T47D (cell line): ENCODE measurements around the gene MAP2K5.

ENCODE experiments used
- DNase-seq, 2 experiments: peaks; one replicate each; pipeline versions ENCODE4 v3.0.0 to v3.0.0-alpha.2; 2011 to 2012; ENCODE audit warnings: low read depth in 1 of 2, low spot score in 1 of 2
- JUND ChIP-seq: IDR thresholded peaks from 2 replicates; pipeline ENCODE4 v1.6.1; 2012; ENCODE audit warnings: low read depth
- in situ Hi-C: cut with HindIII; loops from 2 replicates; pipeline ENCODE4 v1.10.0; 2016; ENCODE audit warnings: low sequenced_read_pairs, low pct_unique_long_range_greater_than_20kb

MAP2K5 gene

DNA sequence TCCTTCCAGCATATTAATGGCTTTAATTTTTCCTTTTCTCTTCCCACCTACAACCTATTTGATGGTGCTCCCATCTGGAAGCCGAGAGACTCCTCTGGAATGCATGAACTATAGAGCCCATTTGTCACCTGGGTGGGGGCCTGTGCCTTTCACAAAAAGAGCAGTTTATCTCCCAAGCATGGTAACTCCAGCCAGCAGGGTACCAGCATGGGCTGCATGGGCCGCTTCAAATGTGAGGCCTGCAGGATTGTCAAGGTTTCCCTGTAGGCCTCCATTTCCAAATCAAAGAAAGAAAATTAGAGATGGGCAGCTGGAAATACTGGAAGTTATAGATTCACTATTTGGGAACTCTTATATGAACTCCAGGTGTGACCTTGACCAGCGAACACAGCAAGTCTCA lies 232.1 kb downstream of the MAP2K5 start:
- no peak for DNase-seq
- in situ Hi-C loops = no loop called here
- TF ChIP-seq JUND = no peak

DNA sequence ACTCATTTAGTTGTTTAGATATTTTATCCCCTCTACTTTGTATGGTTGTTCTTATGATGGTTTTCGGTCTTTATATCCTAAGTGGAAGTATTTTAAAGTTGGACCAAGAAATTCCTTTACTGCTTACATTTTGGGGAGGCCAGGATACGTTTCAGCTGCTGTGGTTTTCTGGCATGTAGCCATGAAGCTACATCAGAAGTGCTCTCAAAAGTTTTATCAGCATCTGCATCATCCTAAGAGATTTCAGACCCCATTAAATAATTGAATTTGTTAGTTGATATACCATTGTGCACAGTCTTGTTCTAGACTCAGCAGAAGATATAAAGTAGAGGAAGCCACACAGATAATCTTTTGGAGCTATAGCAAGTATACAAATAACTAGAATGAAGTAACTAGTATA lies 232.7 kb downstream of the MAP2K5 start:
- no peak for DNase-seq
- in situ Hi-C loops = no loop called here
- TF ChIP-seq JUND = no peak

DNA sequence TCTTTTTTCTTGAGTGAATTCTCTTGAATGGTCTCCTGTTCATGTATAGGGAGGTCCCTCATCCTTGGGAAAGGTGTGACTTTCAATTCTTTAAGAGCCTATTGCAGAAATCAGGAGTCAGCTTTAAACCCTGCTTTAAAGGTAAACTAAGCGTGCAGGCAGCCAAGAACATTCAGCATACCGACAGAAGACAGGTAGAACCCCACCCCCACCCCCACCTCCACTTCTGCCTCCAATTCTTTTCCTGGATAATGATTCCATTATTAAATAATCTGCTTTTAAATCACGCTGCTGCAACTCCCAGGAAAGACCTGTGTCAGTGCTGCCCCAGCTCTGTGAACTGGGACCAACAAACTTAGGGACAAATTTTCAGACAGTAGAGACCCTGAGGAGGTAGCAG lies 233.5 kb downstream of the MAP2K5 start:
- in situ Hi-C loops = no loop called here
- no peak for DNase-seq
- TF ChIP-seq JUND = no peak

DNA sequence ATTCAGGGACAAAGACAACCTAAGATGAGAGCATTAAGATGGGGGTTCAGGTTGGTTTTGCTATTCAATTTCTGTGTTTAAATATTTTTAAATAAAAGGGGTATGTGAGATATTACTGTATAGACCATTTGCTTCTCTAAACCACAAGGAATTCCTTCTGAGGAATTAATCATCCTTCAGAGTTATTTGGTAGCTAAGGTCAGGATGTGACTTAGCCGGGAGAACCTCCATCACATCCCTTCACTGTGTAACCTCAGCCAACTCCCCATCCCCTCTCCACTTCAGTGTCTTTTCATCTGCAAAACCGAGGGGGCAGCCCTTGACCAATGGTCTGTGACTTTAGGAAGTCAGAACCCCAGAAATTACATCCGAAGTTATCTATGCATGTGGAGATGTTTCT lies 234.1 kb downstream of the MAP2K5 start:
- DNase-seq = no peak
- no peak for TF ChIP-seq JUND
- in situ Hi-C loops = no loop called here

DNA sequence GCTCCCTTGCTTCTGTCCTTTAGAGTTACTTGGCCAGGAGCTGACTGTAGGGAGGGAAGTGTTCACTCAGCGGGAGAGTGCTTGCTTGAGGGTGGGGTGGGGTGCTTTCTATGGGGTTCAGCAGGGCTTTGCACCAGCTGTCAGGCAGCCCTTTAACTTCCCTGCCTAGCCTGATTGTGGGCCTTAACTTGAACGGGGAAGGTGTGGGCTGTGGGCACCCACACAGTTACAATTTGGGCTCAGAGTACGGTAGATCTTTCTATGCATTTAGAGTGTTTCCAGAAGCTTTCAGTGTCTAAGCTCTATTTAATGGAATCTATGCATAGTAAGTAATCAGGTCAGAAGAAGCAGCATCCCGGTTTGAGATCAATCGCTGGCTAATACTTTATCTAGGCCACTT lies 234.6 kb downstream of the MAP2K5 start:
- TF ChIP-seq JUND = no peak
- no peak for DNase-seq
- in situ Hi-C loops = no loop called here

DNA sequence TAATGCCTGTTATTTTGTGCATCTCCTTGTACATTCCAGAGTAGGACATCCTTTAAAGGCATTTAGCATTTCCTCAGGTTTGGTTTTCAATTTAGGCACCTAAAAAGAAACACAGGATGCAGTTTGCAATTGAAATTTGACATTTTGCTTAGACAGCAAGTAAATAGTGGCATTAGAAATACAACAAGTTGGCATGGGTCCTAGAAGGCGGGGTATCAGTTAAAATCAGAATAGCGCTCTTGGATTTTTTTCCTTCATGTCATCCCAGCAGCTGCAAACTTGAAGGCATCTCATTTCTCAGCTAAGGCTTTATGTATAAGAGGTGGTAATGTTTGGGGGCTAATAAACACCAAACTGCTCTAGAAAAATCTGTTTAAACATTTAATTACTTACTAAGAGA lies 235.3 kb downstream of the MAP2K5 start:
- DNase-seq = no peak
- TF ChIP-seq JUND = no peak
- in situ Hi-C loops = no loop called here

DNA sequence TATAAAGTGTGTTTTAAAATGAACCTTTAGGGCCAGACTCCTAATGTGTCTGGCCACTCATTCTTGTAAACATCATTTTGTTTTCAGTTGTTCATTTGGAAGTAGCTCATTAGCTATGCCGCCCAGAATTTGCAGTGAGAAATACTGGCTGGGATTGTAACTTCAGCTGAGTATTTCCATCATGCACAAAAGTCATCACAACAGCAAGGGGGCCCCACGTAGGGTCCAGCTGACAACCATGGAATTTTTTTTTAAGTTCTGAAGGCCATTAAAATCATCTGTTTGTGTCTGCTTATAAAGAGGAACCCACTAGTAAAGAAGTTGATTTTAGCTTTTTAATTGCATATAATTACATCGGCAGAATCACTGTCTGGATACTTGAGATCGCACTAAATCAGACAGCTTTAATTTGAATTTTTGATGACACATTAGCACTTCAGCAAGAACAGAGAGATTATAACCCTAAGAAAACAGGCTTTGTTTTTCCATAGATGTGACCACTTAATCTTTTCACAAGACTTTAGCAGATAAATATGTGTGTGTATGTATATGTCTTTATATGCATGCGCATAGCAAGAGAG lies 236.6 kb downstream of the MAP2K5 start:
- in situ Hi-C loops = no loop called here
- no peak for TF ChIP-seq JUND
- no peak for DNase-seq

DNA sequence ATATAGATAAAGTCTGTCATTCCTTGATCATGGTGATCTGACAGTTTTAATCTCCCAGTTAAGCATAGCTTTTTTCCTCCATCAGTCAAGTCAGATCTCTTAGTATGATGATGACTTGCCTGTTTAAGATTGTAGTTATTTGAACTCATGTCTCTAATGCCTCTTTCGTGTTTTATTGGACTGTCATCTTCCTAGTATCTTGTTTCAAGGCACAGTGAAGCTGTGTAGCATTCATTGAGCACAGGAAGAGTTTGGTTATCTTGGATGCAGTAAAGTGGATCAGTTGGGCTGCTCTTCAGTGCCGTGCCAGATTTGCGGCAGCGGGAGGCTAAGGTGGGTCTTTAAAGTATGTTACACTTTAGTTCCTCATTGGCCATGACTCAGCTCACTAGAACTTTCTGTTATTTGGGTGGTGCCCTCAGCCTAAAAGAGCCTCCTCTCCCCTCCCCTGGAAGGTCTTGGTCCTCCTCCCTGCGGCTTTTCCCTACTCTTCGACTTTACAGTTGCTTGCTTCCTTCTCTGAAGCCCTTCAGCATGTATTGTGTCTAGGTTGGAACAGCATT lies 237.1 kb downstream of the MAP2K5 start:
- no peak for TF ChIP-seq JUND
- in situ Hi-C loops = no loop called here
- no peak for DNase-seq

DNA sequence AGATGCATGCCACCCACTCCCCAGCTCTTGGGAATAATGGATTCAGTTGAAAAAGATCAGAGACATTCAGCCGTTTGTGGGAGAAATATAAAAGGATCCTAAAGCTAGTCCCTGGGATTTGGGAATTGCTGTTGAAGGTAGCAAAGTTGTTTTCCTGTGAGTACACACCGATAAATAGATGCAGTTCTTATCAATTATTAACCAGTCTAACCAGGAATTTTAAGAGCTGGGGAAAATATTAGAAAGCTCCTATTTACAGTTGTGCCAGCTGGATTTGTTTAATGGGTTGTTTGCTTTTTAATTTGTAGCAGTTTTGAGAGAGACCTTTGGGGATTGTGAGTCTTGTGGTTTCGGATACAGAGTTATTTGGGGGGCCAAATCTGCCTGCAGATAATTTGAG lies 238.6 kb downstream of the MAP2K5 start:
- DNase-seq = no peak
- no peak for TF ChIP-seq JUND
- in situ Hi-C loops = no loop called here

DNA sequence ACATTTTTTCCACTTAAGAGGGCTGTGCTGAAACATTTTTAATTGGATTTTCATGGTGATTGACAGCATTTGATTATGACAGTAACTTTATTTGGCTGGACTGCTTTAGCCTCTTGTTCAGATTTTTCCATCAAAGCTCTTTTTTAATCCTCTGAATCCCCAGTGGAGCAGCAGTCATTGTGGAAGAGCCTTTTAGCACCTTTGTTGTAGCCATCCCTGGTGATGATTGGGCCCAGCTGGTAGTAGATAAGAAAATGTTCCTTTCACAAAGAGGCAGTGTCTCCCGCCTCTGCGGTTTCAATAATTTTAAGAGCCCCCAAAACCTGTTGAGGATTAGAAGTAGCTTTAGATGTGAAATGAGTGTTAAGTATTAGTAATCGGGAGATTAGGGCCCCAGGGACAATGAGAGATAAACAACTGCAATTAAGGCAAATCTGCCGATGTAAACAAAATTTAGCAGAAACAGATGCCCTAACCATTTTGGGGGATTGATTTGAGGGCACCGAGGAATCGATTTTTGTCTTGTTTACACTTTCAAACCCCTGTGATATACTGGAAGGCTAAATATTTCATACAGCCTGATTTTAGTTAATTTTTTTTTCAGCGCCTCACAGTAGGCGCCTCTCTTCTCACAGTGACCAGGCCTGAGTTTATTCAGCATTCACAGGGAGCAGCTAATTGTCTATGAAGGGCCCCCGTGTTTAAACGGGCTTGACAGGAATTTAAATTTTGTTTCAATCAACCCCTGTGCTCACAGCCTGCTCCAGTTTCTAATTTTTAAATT lies 239.6 kb downstream of the MAP2K5 start:
- in situ Hi-C loops = no loop called here
- TF ChIP-seq JUND = no peak
- DNase-seq = no peak

DNA sequence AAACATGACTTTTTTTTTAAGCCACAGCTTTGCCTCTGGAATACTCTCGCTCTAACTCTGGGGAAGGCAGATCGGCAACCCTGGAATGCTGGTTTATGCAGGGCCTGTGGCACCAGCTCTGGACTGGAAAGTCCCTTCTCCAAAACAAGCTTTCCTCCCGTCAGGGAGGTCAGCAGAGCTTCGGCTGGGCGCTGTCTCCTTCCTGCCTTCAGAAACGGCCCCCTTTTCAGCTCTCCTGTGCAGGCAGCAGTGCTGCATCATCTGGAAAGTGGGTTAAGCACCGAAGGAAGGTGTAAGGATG lies 240.1 kb downstream of the MAP2K5 start:
- no peak for DNase-seq
- in situ Hi-C loops = no loop called here
- TF ChIP-seq JUND = no peak

DNA sequence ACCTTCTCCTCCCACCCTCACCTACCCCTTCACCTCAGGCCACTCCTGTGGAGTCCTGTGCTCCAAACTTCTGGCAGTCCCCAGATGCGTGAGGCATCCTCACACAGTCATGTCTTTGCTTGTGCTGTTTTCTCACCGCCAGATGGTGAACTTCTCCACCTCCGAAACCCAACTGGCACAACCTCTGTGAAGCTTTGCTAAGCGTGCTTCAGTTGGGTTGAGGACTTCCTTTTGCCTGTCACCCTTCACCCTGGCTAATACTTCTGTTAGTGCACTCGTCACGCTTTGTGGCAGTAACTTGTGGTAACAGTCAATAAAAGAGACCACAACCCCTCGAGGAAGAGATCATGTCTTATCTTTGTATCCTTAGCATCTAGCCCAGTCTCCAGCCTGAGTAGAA lies 240.8 kb downstream of the MAP2K5 start:
- in situ Hi-C loops = no loop called here
- no peak for TF ChIP-seq JUND
- no peak for DNase-seq

DNA sequence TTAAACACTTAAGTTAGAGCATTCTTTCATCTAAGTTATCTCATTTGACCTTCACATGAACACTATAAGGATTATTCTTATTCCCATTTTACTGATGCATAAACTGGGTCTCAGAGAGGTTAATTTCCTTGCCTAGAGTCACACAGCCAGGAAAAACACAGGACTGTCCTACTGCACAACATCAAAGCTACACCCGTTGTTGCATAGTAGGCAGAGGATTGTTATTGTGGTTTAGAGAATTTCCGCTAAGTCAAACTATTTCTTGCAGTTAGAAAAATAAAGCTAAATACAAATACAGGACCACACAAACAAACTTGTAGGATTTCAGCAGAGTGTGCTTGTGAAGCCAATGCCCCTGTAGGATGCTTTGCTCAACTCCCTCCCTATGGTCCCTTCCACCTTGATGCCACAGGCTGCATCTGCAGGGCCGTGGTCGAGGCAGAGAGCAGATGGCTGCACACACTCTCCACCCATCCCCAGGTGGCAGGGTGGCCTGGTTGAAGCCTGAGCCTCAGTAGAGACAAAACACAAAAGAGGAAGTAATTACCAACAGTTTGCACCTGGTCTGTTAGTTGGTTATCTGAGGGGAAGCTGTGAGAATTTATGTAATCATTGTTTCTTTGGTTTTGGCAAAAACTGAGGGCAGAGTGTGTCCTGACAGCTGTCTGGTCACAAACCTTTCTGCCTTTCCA lies 241.7 kb downstream of the MAP2K5 start:
- in situ Hi-C loops = no loop called here
- no peak for DNase-seq

More for the DNA sequence above, 241.7 kb downstream of the MAP2K5 start:
- TF ChIP-seq JUND = no peak
